ENCODE measurements around the gene CARD10. TPM values are rescaled to one million over a fixed set of nuclear protein-coding genes. Genes with fewer than 3 reads are reported as not detected.

CARD10 gene
- total and polyA plus RNA-seq, 2 of the 13 experiments (the other 11 are each of a cell fraction or from before 2014, with no cell fraction given): 35.2 to 55.8 TPM

GRCh38 chr22:37545703-37546436, 26.7 kb upstream of the CARD10 start (continued):
- TF ChIP-seq PREB (CRISPR knock-in tag; IDR thresholded peaks at IDR 0.05) (no peak), THRA (CRISPR knock-in tag; IDR thresholded peaks at IDR 0.05; ENCODE audit: borderline replicate concordance) (peak; percentile 98), SMARCC2 (IDR thresholded peaks at IDR 0.05) (no peak; the same call in 1 of the 2 replicates), ZNF878 (CRISPR knock-in tag; IDR thresholded peaks at IDR 0.05) (no peak), ZNF292 (CRISPR knock-in tag; IDR thresholded peaks at IDR 0.05; ENCODE audit: borderline replicate concordance, low read depth) (peak; percentile 56; the same call in 1 of the 2 replicates), TCF12 (IDR thresholded peaks at IDR 0.05) (no peak), TCF12 (CRISPR knock-in tag; IDR thresholded peaks at IDR 0.05) (peak; percentile 99), IRF1 (CRISPR knock-in tag; IDR thresholded peaks at IDR 0.05; ENCODE audit: low read depth) (no peak), SKIL (CRISPR knock-in tag; IDR thresholded peaks at IDR 0.05; ENCODE audit: borderline replicate concordance) (peak; percentile 98), ZNF234 (CRISPR knock-in tag; conservative IDR thresholded peaks at IDR 0.05) (no peak), ERF (CRISPR knock-in tag; IDR thresholded peaks at IDR 0.05) (peak; percentile 79), ATF1 (CRISPR knock-in tag; IDR thresholded peaks at IDR 0.05) (peak; percentile 61; the same call in 1 of the 2 replicates), ZNF547 (CRISPR knock-in tag; IDR thresholded peaks at IDR 0.05) (peak; percentile 62), ZNF34 (CRISPR knock-in tag; IDR thresholded peaks at IDR 0.05; ENCODE audit: borderline replicate concordance) (peak; percentile 86; the same call in 1 of the 2 replicates), MEIS2 (CRISPR knock-in tag; IDR thresholded peaks at IDR 0.05) (peak; percentile 74; the same call in 1 of the 2 replicates), HNF1A (IDR thresholded peaks at IDR 0.05; ENCODE audit: low read depth) (peak; percentile 87), HNF1A (CRISPR knock-in tag; IDR thresholded peaks at IDR 0.05; ENCODE audit: borderline replicate concordance) (peak; percentile 94)

Data from HepG2 (cell line).